ENCODE results near the gene THAP11.

Gene THAP11

DNA sequence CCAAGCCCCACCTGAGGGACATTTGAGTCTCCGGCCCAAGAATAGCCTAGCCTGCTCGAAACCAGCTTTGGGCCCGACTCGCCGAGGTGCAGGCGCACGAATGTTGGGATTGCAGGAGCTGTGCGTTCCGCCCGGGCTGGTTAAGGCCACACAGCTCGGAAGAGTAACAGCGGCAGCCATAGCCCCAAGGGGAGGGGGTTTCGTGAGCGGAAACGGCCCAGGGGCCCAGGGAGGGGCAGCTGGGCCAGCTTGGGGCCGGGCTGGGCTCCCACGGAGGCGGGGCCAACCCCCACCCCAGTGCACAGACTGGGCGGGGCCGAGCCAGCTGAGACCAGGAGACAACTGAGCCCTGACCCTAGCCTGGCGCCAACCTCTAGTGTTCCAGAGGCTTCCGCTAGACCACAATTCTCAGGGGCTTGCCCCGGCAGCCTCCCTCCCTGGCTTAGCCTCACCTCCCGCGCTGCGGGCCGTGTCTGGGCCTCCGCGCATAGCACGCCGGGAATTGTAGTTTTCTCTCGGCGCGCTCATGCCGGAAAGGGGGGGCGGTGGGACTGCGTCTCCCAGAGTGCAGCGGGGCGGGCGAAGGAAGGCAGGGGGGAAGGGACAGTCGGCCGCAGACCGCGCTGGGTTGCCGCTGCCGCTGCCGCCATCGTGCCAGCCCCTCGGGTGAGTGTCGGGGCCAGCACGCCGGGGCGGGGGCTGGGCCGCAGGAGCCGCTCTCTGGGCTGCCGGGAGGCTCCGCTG lies 4.4 kb downstream of the THAP11 start, which contains the start of gene NUTF2:
Gene NUTF2 (plus strand): TSS at position 614 of the 744 bp plus-strand sequence. CDS start 18,198 bp downstream, outside the sequence.
- Histone ChIP-seq H3K4me1 (ENCODE audit: control insufficient read depth, insufficient read depth, low read length, poor library complexity, severe bottlenecking) (peaks cover 44% of the 10 kb centered on the region), H3K27ac (ENCODE audit: insufficient read depth, low read length, poor library complexity, severe bottlenecking) (peak within 1 kb of the TSS; percentile 89), H3K27me3 (replicated peaks; ENCODE audit: control insufficient read depth, insufficient read depth, low read length, poor library complexity, severe bottlenecking) (no peaks in the 10 kb centered on the region), H3K36me3 (ENCODE audit: control insufficient read depth, insufficient read depth, low read length) (no peaks in the 10 kb centered on the region), H3K9me3 (ENCODE audit: control insufficient read depth, low read length) (no peaks in the 10 kb centered on the region), H3K4me3 (ENCODE audit: insufficient read depth, low read depth, low read length, poor library complexity, severe bottlenecking) (peak within 1 kb of the TSS; percentile 90)
- DNase-seq = peak; percentile 91 to 93 (median 91)

DNA sequence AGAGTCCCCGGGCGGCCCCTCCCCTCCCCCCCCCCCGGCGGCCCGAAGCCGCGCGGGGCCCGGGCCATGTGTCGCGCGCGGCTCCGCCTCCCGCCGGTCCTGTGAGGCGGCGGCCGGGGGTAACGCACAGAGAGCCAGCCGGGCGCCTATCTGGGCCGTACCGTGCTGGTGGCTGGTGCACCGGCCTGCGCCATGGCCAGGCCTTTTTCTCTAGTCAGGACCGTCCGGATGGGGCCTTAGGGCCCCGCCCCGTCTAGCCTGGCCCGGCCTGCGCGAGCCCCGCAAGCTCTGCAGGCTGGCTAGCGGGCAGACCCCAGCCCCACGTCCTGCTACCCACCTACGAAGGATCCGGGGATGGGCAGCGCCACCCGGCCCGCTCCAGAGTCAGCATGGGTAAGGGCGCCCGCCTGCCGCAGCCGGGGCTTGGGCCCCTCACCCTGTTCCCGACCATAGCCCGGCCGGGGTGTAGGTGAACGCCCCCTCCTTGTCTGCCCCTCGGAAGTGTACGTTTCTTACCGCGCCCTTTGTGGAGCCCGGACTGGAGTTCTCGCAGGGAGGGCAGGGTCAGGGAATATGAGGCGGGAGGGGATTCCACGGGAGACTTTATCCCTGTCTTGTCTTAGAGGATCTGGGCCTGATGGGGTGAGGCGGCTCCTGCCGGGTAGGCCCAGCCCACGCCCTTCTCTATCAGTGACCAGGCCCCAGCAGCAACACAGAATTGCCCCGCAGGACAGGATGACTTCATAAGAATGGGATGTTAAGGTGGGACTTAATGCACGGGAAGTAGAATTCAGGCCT lies 5.1 kb downstream of the THAP11 start, which contains the start of gene CENPT:
Gene CENPT (minus strand): TSS at position 630 of the 798 bp plus-strand sequence. CDS start 13,834 bp downstream, outside the sequence.
- peaks cover 43% of the 10 kb centered on the region for H3K4me1 ChIP-seq (ENCODE audit: control insufficient read depth, insufficient read depth, low read length, poor library complexity, severe bottlenecking)
- peak within 1 kb of the TSS; percentile 90 for H3K4me3 ChIP-seq (ENCODE audit: insufficient read depth, low read depth, low read length, poor library complexity, severe bottlenecking)
- H3K27ac ChIP-seq (ENCODE audit: insufficient read depth, low read length, poor library complexity, severe bottlenecking) = peak within 1 kb of the TSS; percentile 89
- H3K27me3 ChIP-seq (replicated peaks; ENCODE audit: control insufficient read depth, insufficient read depth, low read length, poor library complexity, severe bottlenecking) = no peaks in the 10 kb centered on the region
- DNase-seq = no peak
- no peaks in the 10 kb centered on the region for H3K9me3 ChIP-seq (ENCODE audit: control insufficient read depth, low read length)
- H3K36me3 ChIP-seq (ENCODE audit: control insufficient read depth, insufficient read depth, low read length) = no peaks in the 10 kb centered on the region

DNA sequence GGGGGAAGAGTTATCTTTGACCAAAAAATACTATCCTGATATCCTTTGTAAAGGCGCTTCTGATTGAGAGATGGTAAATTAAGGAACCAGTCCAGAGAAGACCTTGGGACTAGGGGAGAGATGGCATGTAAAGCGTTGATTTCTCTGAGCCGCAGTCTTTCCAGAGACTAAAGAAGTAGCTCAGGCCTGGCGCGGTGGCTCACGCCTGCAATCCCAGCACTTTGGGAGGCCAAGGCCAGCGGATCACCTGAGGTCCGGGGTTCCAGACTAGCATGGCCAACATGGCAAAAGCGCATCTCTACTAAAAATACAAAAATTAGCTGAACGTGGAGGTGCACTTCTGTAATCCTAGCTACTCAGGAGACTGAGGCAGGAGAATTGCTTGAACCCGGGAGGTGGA lies 6.0 kb downstream of the THAP11 start:
- Histone ChIP-seq H3K27ac (ENCODE audit: insufficient read depth, low read length, poor library complexity, severe bottlenecking) (no peak overlapping the region), H3K36me3 (ENCODE audit: control insufficient read depth, insufficient read depth, low read length) (no peaks in the 10 kb centered on the region), H3K9me3 (ENCODE audit: control insufficient read depth, low read length) (no peaks in the 10 kb centered on the region), H3K27me3 (replicated peaks; ENCODE audit: control insufficient read depth, insufficient read depth, low read length, poor library complexity, severe bottlenecking) (no peaks in the 10 kb centered on the region), H3K4me3 (ENCODE audit: insufficient read depth, low read depth, low read length, poor library complexity, severe bottlenecking) (peak overlapping the region; percentile 90), H3K4me1 (ENCODE audit: control insufficient read depth, insufficient read depth, low read length, poor library complexity, severe bottlenecking) (peaks cover 38% of the 10 kb centered on the region)
- DNase-seq = no peak

DNA sequence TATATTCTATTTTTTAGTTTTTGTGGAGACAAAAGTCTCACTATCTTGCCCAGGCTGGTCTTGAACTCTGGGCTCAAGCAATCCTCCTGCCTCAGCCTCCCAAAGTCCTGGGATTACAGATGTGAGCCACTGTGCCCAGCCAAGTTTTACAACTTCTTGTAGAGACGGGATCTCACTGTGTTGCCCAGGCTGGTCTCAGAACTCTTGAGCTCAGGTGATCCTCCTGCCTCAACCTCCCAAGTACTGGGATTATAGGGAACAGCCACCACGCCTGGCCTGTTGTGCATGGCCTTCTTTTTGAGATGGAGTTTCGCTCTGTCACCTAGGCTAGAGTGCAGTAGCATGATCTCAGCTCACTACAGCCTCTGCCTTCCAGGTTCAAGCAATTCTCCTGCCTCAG lies 11.6 kb downstream of the THAP11 start:
- H3K4me3 ChIP-seq (ENCODE audit: insufficient read depth, low read depth, low read length, poor library complexity, severe bottlenecking) = no peak overlapping the region
- no peaks in the 10 kb centered on the region for H3K27me3 ChIP-seq (replicated peaks; ENCODE audit: control insufficient read depth, insufficient read depth, low read length, poor library complexity, severe bottlenecking)
- peaks cover 7% of the 10 kb centered on the region for H3K4me1 ChIP-seq (ENCODE audit: control insufficient read depth, insufficient read depth, low read length, poor library complexity, severe bottlenecking)
- H3K36me3 ChIP-seq (ENCODE audit: control insufficient read depth, insufficient read depth, low read length) = no peaks in the 10 kb centered on the region
- H3K9me3 ChIP-seq (ENCODE audit: control insufficient read depth, low read length) = no peaks in the 10 kb centered on the region
- no peak overlapping the region for H3K27ac ChIP-seq (ENCODE audit: insufficient read depth, low read length, poor library complexity, severe bottlenecking)
- no peak for DNase-seq

DNA sequence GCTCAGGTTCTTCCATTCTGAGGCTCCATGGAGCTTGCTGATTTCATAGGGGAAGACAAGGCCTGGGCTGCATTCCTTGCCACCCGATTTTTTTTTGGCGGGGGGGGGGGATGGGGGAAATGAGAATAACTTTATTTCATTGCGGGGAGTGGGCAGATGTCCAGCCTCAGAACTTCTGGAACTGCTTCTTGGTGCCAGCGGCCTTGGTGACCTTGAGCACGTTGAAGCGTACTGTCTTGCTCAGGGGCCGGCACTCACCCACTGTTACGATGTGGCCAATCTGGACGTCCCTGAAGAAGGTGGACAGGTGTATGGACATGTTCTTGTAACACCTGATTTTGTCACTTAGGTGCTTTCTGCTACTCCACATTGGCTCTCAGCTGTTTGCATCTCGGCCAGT lies 13.7 kb downstream of the THAP11 start:
- DNase-seq = no peak

GRCh38 chr16:67856927-67857546 lies 14.9 kb downstream of the THAP11 start:
- Histone ChIP-seq H3K4me3 (ENCODE audit: insufficient read depth, low read depth, low read length, poor library complexity, severe bottlenecking) (no peak overlapping the region), H3K36me3 (ENCODE audit: control insufficient read depth, insufficient read depth, low read length) (peaks cover 7% of the 10 kb centered on the region), H3K27ac (ENCODE audit: insufficient read depth, low read length, poor library complexity, severe bottlenecking) (peak overlapping the region; percentile 55), H3K9me3 (ENCODE audit: control insufficient read depth, low read length) (no peaks in the 10 kb centered on the region), H3K4me1 (ENCODE audit: control insufficient read depth, insufficient read depth, low read length, poor library complexity, severe bottlenecking) (peaks cover 7% of the 10 kb centered on the region), H3K27me3 (replicated peaks; ENCODE audit: control insufficient read depth, insufficient read depth, low read length, poor library complexity, severe bottlenecking) (no peaks in the 10 kb centered on the region)
- DNase-seq = no peak

More for the DNA sequence above, 13.7 kb downstream of the THAP11 start:
- H3K9me3 ChIP-seq (ENCODE audit: control insufficient read depth, low read length) = no peaks in the 10 kb centered on the region
- H3K36me3 ChIP-seq (ENCODE audit: control insufficient read depth, insufficient read depth, low read length) = peaks cover 3% of the 10 kb centered on the region
- no peak overlapping the region for H3K27ac ChIP-seq (ENCODE audit: insufficient read depth, low read length, poor library complexity, severe bottlenecking)
- H3K27me3 ChIP-seq (replicated peaks; ENCODE audit: control insufficient read depth, insufficient read depth, low read length, poor library complexity, severe bottlenecking) = no peaks in the 10 kb centered on the region
- H3K4me1 ChIP-seq (ENCODE audit: control insufficient read depth, insufficient read depth, low read length, poor library complexity, severe bottlenecking) = peaks cover 7% of the 10 kb centered on the region
- H3K4me3 ChIP-seq (ENCODE audit: insufficient read depth, low read depth, low read length, poor library complexity, severe bottlenecking) = no peak overlapping the region

- Histone ChIP-seq H3K27me3 (replicated peaks; ENCODE audit: control insufficient read depth, insufficient read depth, low read length, poor library complexity, severe bottlenecking) (no peaks in the 10 kb centered on the region), H3K27ac (ENCODE audit: insufficient read depth, low read length, poor library complexity, severe bottlenecking) (peak overlapping the region; percentile 55), H3K4me1 (ENCODE audit: control insufficient read depth, insufficient read depth, low read length, poor library complexity, severe bottlenecking) (peaks cover 7% of the 10 kb centered on the region), H3K9me3 (ENCODE audit: control insufficient read depth, low read length) (no peaks in the 10 kb centered on the region), H3K4me3 (ENCODE audit: insufficient read depth, low read depth, low read length, poor library complexity, severe bottlenecking) (no peak overlapping the region), H3K36me3 (ENCODE audit: control insufficient read depth, insufficient read depth, low read length) (peaks cover 7% of the 10 kb centered on the region)
- peak; percentile 31 to 46 (median 44) for DNase-seq
Observed at GRCh38 chr16:67857547-67858233, 15.6 kb downstream of the THAP11 start.

- H3K36me3 ChIP-seq (ENCODE audit: control insufficient read depth, insufficient read depth, low read length) = peaks cover 7% of the 10 kb centered on the region
- H3K4me1 ChIP-seq (ENCODE audit: control insufficient read depth, insufficient read depth, low read length, poor library complexity, severe bottlenecking) = peaks cover 7% of the 10 kb centered on the region
- H3K9me3 ChIP-seq (ENCODE audit: control insufficient read depth, low read length) = no peaks in the 10 kb centered on the region
- no peak for DNase-seq
- no peak overlapping the region for H3K4me3 ChIP-seq (ENCODE audit: insufficient read depth, low read depth, low read length, poor library complexity, severe bottlenecking)
- no peaks in the 10 kb centered on the region for H3K27me3 ChIP-seq (replicated peaks; ENCODE audit: control insufficient read depth, insufficient read depth, low read length, poor library complexity, severe bottlenecking)
- peak overlapping the region; percentile 48 for H3K27ac ChIP-seq (ENCODE audit: insufficient read depth, low read length, poor library complexity, severe bottlenecking)
Observed at GRCh38 chr16:67858500-67858899, 16.4 kb downstream of the THAP11 start.

DNA sequence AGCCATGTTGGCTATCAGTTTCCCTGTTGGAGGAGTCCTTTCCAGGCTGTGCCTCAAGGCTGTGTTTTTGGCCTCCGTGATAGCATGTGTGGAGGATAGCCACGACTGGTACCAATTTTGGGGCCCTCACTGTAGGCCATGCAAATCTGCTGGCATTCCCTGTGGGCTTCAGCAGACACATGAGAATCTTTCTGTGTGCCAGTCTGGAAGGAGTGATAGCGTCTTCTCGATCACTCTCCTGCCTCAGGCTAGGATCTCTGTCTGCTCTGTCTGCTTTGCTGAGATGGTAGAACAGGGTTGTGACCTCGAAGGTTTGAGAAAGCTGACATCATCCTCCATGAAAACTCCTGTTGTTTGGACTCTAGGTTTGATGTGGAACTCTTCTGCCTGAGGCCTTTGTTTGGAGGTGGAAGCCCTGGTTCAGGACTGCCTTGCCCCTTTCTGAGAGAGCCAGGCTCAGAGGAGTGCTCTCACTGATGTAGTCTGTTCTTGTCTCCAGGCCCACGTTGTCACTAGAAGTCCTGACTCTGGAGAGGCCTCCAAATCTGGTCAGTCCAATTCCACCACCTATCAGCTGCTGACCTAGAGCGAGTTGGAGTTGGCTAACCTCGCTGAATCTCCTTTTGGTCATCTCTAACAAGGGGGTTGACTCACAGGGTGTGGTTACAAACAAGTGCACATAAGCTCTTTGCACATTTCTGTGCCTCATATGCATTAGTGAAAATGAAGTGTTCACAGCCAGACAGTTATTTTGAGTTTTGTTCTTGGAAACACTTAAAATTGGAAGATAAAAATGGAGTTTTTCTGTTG lies 18.7 kb downstream of the THAP11 start:
- Histone ChIP-seq H3K9me3 (ENCODE audit: control insufficient read depth, low read length) (no peaks in the 10 kb centered on the region), H3K4me3 (ENCODE audit: insufficient read depth, low read depth, low read length, poor library complexity, severe bottlenecking) (no peak overlapping the region), H3K27me3 (replicated peaks; ENCODE audit: control insufficient read depth, insufficient read depth, low read length, poor library complexity, severe bottlenecking) (no peaks in the 10 kb centered on the region), H3K4me1 (ENCODE audit: control insufficient read depth, insufficient read depth, low read length, poor library complexity, severe bottlenecking) (peaks cover 7% of the 10 kb centered on the region), H3K27ac (ENCODE audit: insufficient read depth, low read length, poor library complexity, severe bottlenecking) (no peak overlapping the region), H3K36me3 (ENCODE audit: control insufficient read depth, insufficient read depth, low read length) (peaks cover 17% of the 10 kb centered on the region)
- DNase-seq = no peak

All from effector memory CD4-positive, alpha-beta T cell (primary cell).